HCT116 (cell line): ENCODE data around the gene BCL2L2. TPM values are rescaled to one million over a fixed set of nuclear protein-coding genes. Genes with fewer than 3 reads are reported as not detected.

Experiments used
- ATAC-seq: fragments of 200-7000 bp; cut with Tn5 transposase; 2 replicates; pipeline ENCODE4 v1.9.1; 2020; ENCODE audit warnings: mild to moderate bottlenecking, moderate library complexity
- BruUV-seq: library from RNA; stranded (reverse); fragments of 400-500 nt; replicated peaks from 2 replicates; lab custom pipeline; 2021; lab: Mats Ljungman, UMichigan
- CTCF ChIA-PET: fragments of 300-600 bp; sonication (Branson Sonifier 250); formaldehyde crosslinking; loops from one replicate; lab custom pipeline; 2021; ENCODE audit warnings: antibody characterized with exemption; lab: Charles Lee
- POLR2A ChIA-PET: fragments of 300-600, 350-600 bp; sonication (Branson Sonifier 250); formaldehyde crosslinking; loops from one replicate; lab custom pipeline; 2021; ENCODE audit warnings: antibody characterized with exemption; lab: Charles Lee
- RAD21 ChIA-PET, 2 experiments: fragments of 300-600 bp; sonication (Branson Sonifier 250); formaldehyde crosslinking; loops; one replicate each; lab custom pipeline; 2023; ENCODE audit warnings: low total read pairs in 2 of 2; ENCODE audit not compliant: uncharacterized antibody in 2 of 2, unreplicated experiment in 2 of 2, low non-redundant PET in 1 of 2; lab: Charles Lee
- DNase-seq: peaks from one replicate; pipeline ENCODE4 v3.0.0-alpha.2; 2010; ENCODE audit warnings: low read depth, low spot score
- H2AFZ ChIP-seq: fragments of 200-600 bp; shearing (Covaris generic), sonication (generic); 2 replicates; pipeline ENCODE4 v1.6.1; 2017; ENCODE audit warnings: low read depth, mixed run types, mixed read lengths, antibody characterized with exemption, low read length; ENCODE audit not compliant: poor library complexity, severe bottlenecking
- H3K27ac ChIP-seq: 2 replicates; pipeline ENCODE4 v1.5.1; 2012; ENCODE audit warnings: low read depth, low read length
- H3K27me3 ChIP-seq: fragments of 200-600 bp; sonication (generic); 2 replicates; pipeline ENCODE4 v1.6.1; 2016; ENCODE audit warnings: mixed run types, low read length, mixed read lengths; ENCODE audit not compliant: insufficient read depth
- H3K36me3 ChIP-seq, 2 experiments: fragments of 200-500 bp in 1 of 2; fragments of 200-600 bp in 1 of 2; sonication (Bioruptor generic) in 1 of 2; sonication (generic) in 1 of 2; 2 replicates each; pipeline versions ENCODE4 v1.5.1 to v1.6.1; 2014 to 2016; ENCODE audit warnings: low read length in 2 of 2, inconsistent platforms in 1 of 2, mixed read lengths in 1 of 2, mixed run types in 1 of 2; ENCODE audit not compliant: insufficient read depth in 2 of 2, control insufficient read depth in 1 of 2
- H3K4me1 ChIP-seq, 2 experiments: fragments of 200-600 bp in 1 of 2; sonication (generic) in 1 of 2; 2 replicates each; pipeline versions ENCODE4 v1.5.1 to v1.6.1; 2012 to 2017; ENCODE audit warnings: low read length in 2 of 2, inconsistent platforms in 1 of 2, mild to moderate bottlenecking in 1 of 2, mixed read lengths in 1 of 2, mixed run types in 1 of 2, moderate library complexity in 1 of 2; ENCODE audit not compliant: insufficient read depth in 2 of 2, control insufficient read depth in 1 of 2
- H3K4me2 ChIP-seq: fragments of 200-600 bp; sonication (generic); 2 replicates; pipeline ENCODE4 v1.6.1; 2017; ENCODE audit warnings: mixed run types, low read length, mixed read lengths
- H3K4me3 ChIP-seq, 2 experiments: fragments of 200-600 bp in 1 of 2; sonication (generic) in 1 of 2; replicated peaks in 1 of 2; 2 replicates each; pipeline ENCODE4 v1.5.1; 2011 to 2016; ENCODE audit warnings: low read length in 2 of 2, control low read depth in 1 of 2, low read depth in 1 of 2, mild to moderate bottlenecking in 1 of 2, mixed read lengths in 1 of 2, mixed run types in 1 of 2
- H3K79me2 ChIP-seq: fragments of 200-600 bp; sonication (generic); 2 replicates; pipeline ENCODE4 v1.6.1; 2017; ENCODE audit warnings: mild to moderate bottlenecking, mixed run types, low read length, moderate library complexity, mixed read lengths; ENCODE audit not compliant: insufficient read depth
- H3K9ac ChIP-seq: fragments of 200-600 bp; sonication (generic); 2 replicates; pipeline ENCODE4 v1.6.1; 2016; ENCODE audit warnings: low read length, mixed read lengths
- H3K9me2 ChIP-seq: fragments of 200-600 bp; sonication (generic), shearing (Covaris generic); 2 replicates; pipeline ENCODE4 v1.6.1; 2017; ENCODE audit warnings: mixed run types, mild to moderate bottlenecking, moderate library complexity; ENCODE audit not compliant: insufficient read depth
- H3K9me3 ChIP-seq, 2 experiments: fragments of 200-500 bp in 1 of 2; fragments of 200-600 bp in 1 of 2; sonication (Bioruptor generic) in 1 of 2; sonication (generic) in 1 of 2; 2 replicates each; pipeline ENCODE4 v1.6.1; 2014 to 2017; ENCODE audit warnings: low read length in 2 of 2, mixed read lengths in 2 of 2, inconsistent platforms in 1 of 2, low read depth in 1 of 2, mild to moderate bottlenecking in 1 of 2, mixed run types in 1 of 2, moderate library complexity in 1 of 2; ENCODE audit not compliant: control insufficient read depth in 1 of 2, insufficient read depth in 1 of 2
- H4K20me1 ChIP-seq: fragments of 200-600 bp; sonication (generic), shearing (Covaris generic); 2 replicates; pipeline ENCODE4 v1.6.1; 2017; ENCODE audit warnings: mixed run types, mild to moderate bottlenecking, moderate library complexity; ENCODE audit not compliant: insufficient read depth
- CBX3 ChIP-seq: IDR thresholded peaks from 2 replicates; pipeline ENCODE4 v1.6.1; 2012; ENCODE audit warnings: low read depth
- CEBPB ChIP-seq: IDR thresholded peaks from 2 replicates; pipeline ENCODE4 v1.6.1; 2012; ENCODE audit warnings: low read depth
- CTCF ChIP-seq, 3 experiments: fragments of 200-600 bp in 1 of 3; sonication (generic) in 1 of 3; IDR thresholded peaks in 2 of 3; conservative IDR thresholded peaks in 1 of 3; 2 replicates each; pipeline ENCODE4 v1.5.1; 2012 to 2017; ENCODE audit warnings: low read depth in 2 of 3, low read length in 2 of 3, antibody characterized with exemption in 1 of 3, borderline replicate concordance in 1 of 3, control low read depth in 1 of 3, mild to moderate bottlenecking in 1 of 3, mixed read lengths in 1 of 3, mixed run types in 1 of 3, moderate library complexity in 1 of 3; ENCODE audit not compliant: insufficient read depth in 1 of 3
- FOSL1 ChIP-seq: IDR thresholded peaks from 2 replicates; pipeline ENCODE4 v1.6.1; 2012; ENCODE audit warnings: low read depth
- POLR2AphosphoS5 ChIP-seq: IDR thresholded peaks from 2 replicates; pipeline ENCODE4 v1.6.1; 2011; ENCODE audit warnings: mild to moderate bottlenecking, low read depth, low read length, moderate library complexity
- YY1 ChIP-seq: IDR thresholded peaks from 2 replicates; pipeline ENCODE4 v1.6.1; 2011; ENCODE audit warnings: low read length, low read depth, moderate library complexity, mild to moderate bottlenecking; ENCODE audit not compliant: insufficient replicate concordance; ENCODE audit errors: extremely low read depth
- ZBTB33 ChIP-seq: IDR thresholded peaks from 2 replicates; pipeline ENCODE4 v1.6.1; 2011; ENCODE audit warnings: mild to moderate bottlenecking, low read length, moderate library complexity; ENCODE audit not compliant: insufficient replicate concordance; ENCODE audit errors: extremely low read depth
- intact Hi-C: fragments of 100-400 bp; cut with micrococcal nuclease; formaldehyde crosslinking; loops from 2 replicates; pipeline ENCODE4 v1.10.0; 2022
- total RNA-seq: library from RNA; stranded (reverse); gene quantifications from one replicate; pipeline ENCODE4 v1.2.1, GENCODE V29; 2021; ENCODE audit not compliant: unreplicated experiment

The BCL2L2 gene
- total RNA-seq, 1 experiment from 2014 or later: 25.5 TPM

GRCh38 chr14:23323838-23324454, 17.3 kb downstream of the BCL2L2 start:
- H3K4me2 ChIP-seq: no peak overlapping the region

More at GRCh38 chr14:23323838-23324454, 17.3 kb downstream of the BCL2L2 start:
- no peak for DNase-seq
- intact Hi-C loops: no loop called here
- BruUV-seq: no TSS peak
- TF ChIP-seq ZBTB33 (no peak), CEBPB (no peak), CTCF (IDR thresholded peaks at IDR 0.05 in 2 of 3, conservative IDR thresholded peaks at IDR 0.05 in 1 of 3; ENCODE audit: borderline replicate concordance in 1 of 3, insufficient read depth in 1 of 3, low read depth in 2 of 3, low read length in 2 of 3) (no peak), POLR2AphosphoS5 (no peak), FOSL1 (no peak), CBX3 (no peak), YY1 (no peak)
- TF ChIP-seq, all 23 proteins: peak for 0
- Histone ChIP-seq H4K20me1 (no peaks in the 10 kb centered on the region), H3K79me2 (peaks cover 30% of the 10 kb centered on the region), H3K9me2 (no peaks in the 10 kb centered on the region), H3K27ac (no peak overlapping the region), H3K27me3 (no peaks in the 10 kb centered on the region), H2AFZ (no peak overlapping the region), H3K9me3 (no peaks in the 10 kb centered on the region), H3K4me3 (no peak overlapping the region), H3K9ac (no peak overlapping the region), H3K4me1 (peaks cover 12 to 23% of the 10 kb centered on the region in 2 experiments; a peak in 3 of 4 replicates), H3K36me3 (peaks cover 30 to 31% of the 10 kb centered on the region in 2 experiments; a peak in 3 of 4 replicates)
- ChIA-PET CTCF (no interaction called here), POLR2A (no interaction called here), RAD21 (no interaction called here)
- ATAC-seq: no peak
